IMR-90 (cell line): ENCODE measurements around the gene SLC24A3. TPM values are rescaled to one million over a fixed set of nuclear protein-coding genes. Genes with fewer than 3 reads are reported as not detected.

Experiments
- ATAC-seq: fragments of 200-7000 bp; cut with Tn5 transposase; 2 replicates; pipeline ENCODE4 v1.9.1; 2020; ENCODE audit warnings: low read depth, mild to moderate bottlenecking, moderate library complexity
- BruUV-seq: library from RNA; stranded (reverse); fragments of 400-500 nt; replicated peaks from 2 replicates; lab custom pipeline; 2021; lab: Mats Ljungman, UMichigan
- CTCF ChIA-PET: fragments of 300-600 bp; formaldehyde crosslinking; extraction: SDS; loops from one replicate; lab custom pipeline; 2021; ENCODE audit warnings: antibody characterized with exemption; lab: Yijun Ruan, JAX
- POLR2A ChIA-PET: fragments of 300-600 bp; sonication (Branson Sonifier 250); formaldehyde crosslinking; loops from one replicate; lab custom pipeline; 2022; ENCODE audit warnings: antibody characterized with exemption; ENCODE audit not compliant: unreplicated experiment; lab: Charles Lee
- DNase-seq: peaks from one replicate; pipeline ENCODE4 v3.0.0; 2013
- H2AFZ ChIP-seq: replicated peaks from 2 replicates; pipeline ENCODE3; 2013; ENCODE audit warnings: low read length, mild to moderate bottlenecking; ENCODE audit not compliant: poor library complexity
- H2AK5ac ChIP-seq: 2 replicates; pipeline ENCODE4 v1.6.1; 2013; ENCODE audit warnings: low read depth, low read length, inconsistent platforms
- H2AK9ac ChIP-seq: replicated peaks from 2 replicates; pipeline ENCODE3; 2013; ENCODE audit warnings: mild to moderate bottlenecking, low read depth, low read length, moderate library complexity; ENCODE audit not compliant: poor library complexity
- H2BK120ac ChIP-seq: 2 replicates; pipeline ENCODE4 v1.6.1; 2013; ENCODE audit warnings: low read depth, low read length, inconsistent platforms
- H2BK15ac ChIP-seq: 3 replicates; pipeline ENCODE4 v1.6.1; 2013; ENCODE audit warnings: low read depth, low read length, inconsistent platforms
- H2BK20ac ChIP-seq: 2 replicates; pipeline ENCODE4 v1.6.1; 2013; ENCODE audit warnings: low read depth, mild to moderate bottlenecking, inconsistent platforms, low read length, moderate library complexity
- H2BK5ac ChIP-seq: 2 replicates; pipeline ENCODE4 v1.6.1; 2013; ENCODE audit warnings: mild to moderate bottlenecking, low read depth, low read length, inconsistent platforms; ENCODE audit not compliant: poor library complexity, severe bottlenecking
- H3K14ac ChIP-seq: replicated peaks from 2 replicates; pipeline ENCODE4 v1.6.1; 2013; ENCODE audit warnings: low read depth, low read length, inconsistent platforms
- H3K18ac ChIP-seq: 2 replicates; pipeline ENCODE4 v1.6.1; 2013; ENCODE audit warnings: low read depth, low read length, control low read depth
- H3K23ac ChIP-seq: 2 replicates; pipeline ENCODE4 v1.6.1; 2013; ENCODE audit warnings: low read depth, low read length, inconsistent platforms
- H3K27ac ChIP-seq: 2 replicates; pipeline ENCODE4 v1.5.1; 2013; ENCODE audit warnings: mild to moderate bottlenecking, control low read depth, low read length; ENCODE audit not compliant: insufficient read depth
- H3K27me3 ChIP-seq: 2 replicates; pipeline ENCODE4 v1.6.1; 2013; ENCODE audit warnings: low read length; ENCODE audit not compliant: control insufficient read depth, insufficient read depth
- H3K36me3 ChIP-seq: 2 replicates; pipeline ENCODE4 v1.6.1; 2013; ENCODE audit warnings: low read length, mixed read lengths; ENCODE audit not compliant: control insufficient read depth, insufficient read depth
- H3K4ac ChIP-seq: 2 replicates; pipeline ENCODE4 v1.6.1; 2013; ENCODE audit warnings: low read depth, low read length, inconsistent platforms
- H3K4me1 ChIP-seq: 2 replicates; pipeline ENCODE4 v1.6.1; 2013; ENCODE audit warnings: low read length, mixed read lengths; ENCODE audit not compliant: control insufficient read depth, insufficient read depth
- H3K4me2 ChIP-seq: 2 replicates; pipeline ENCODE4 v1.6.1; 2013; ENCODE audit warnings: low read depth, mild to moderate bottlenecking, control low read depth, low read length, moderate library complexity
- H3K4me3 ChIP-seq: 2 replicates; pipeline ENCODE4 v1.5.1; 2013; ENCODE audit warnings: low read depth, mild to moderate bottlenecking, control low read depth, low read length, moderate library complexity; ENCODE audit not compliant: insufficient read depth
- H3K56ac ChIP-seq: 2 replicates; pipeline ENCODE4 v1.6.1; 2013; ENCODE audit warnings: low read length, inconsistent platforms; ENCODE audit not compliant: insufficient read depth; ENCODE audit errors: extremely low read depth
- H3K79me1 ChIP-seq, 2 experiments: 2 replicates each; pipeline ENCODE4 v1.6.1; 2013; ENCODE audit warnings: low read length in 2 of 2, inconsistent platforms in 1 of 2, low read depth in 1 of 2
- H3K9ac ChIP-seq: 2 replicates; pipeline ENCODE4 v1.6.1; 2013; ENCODE audit warnings: low read depth, low read length, control low read depth
- H3K9me1 ChIP-seq: 2 replicates; pipeline ENCODE4 v1.6.1; 2013; ENCODE audit warnings: low read length, inconsistent platforms; ENCODE audit not compliant: insufficient read depth
- H3K9me3 ChIP-seq: 2 replicates; pipeline ENCODE4 v1.6.1; 2013; ENCODE audit warnings: low read length; ENCODE audit not compliant: control insufficient read depth, insufficient read depth
- H4K20me1 ChIP-seq: 2 replicates; pipeline ENCODE4 v1.6.1; 2013; ENCODE audit warnings: low read length, inconsistent platforms; ENCODE audit not compliant: insufficient read depth
- H4K5ac ChIP-seq: 2 replicates; pipeline ENCODE4 v1.6.1; 2013; ENCODE audit warnings: mild to moderate bottlenecking, low read depth, low read length, control low read depth
- H4K8ac ChIP-seq, 2 experiments: 2 replicates each; pipeline ENCODE4 v1.6.1; 2013; ENCODE audit warnings: low read depth in 2 of 2, low read length in 2 of 2, control low read depth in 1 of 2, inconsistent platforms in 1 of 2
- H4K91ac ChIP-seq: 2 replicates; pipeline ENCODE4 v1.6.1; 2013; ENCODE audit warnings: low read depth, low read length, inconsistent platforms; ENCODE audit not compliant: insufficient read depth
- ELK1 ChIP-seq: fragments of 150-350 bp; IDR thresholded peaks from 2 replicates; pipeline ENCODE4 v1.6.1; 2016; ENCODE audit warnings: low read depth, mild to moderate bottlenecking, low read length, moderate library complexity, borderline replicate concordance
- dilution Hi-C: fragments of 300-500 bp; cut with HindIII; formaldehyde crosslinking; loops from one replicate; pipeline ENCODE4 v1.14.3; 2018; ENCODE audit warnings: low sequenced_read_pairs; ENCODE audit not compliant: unreplicated experiment
- in situ Hi-C: fragments of 300-500 bp; cut with MboI; formaldehyde crosslinking; loops from 3 replicates; pipeline ENCODE4 v1.14.3; 2019; ENCODE audit warnings: low sequenced_read_pairs, inconsistent platforms, mixed read lengths
- intact Hi-C: fragments of 100-400 bp; cut with micrococcal nuclease; formaldehyde crosslinking; loops from 2 replicates; pipeline ENCODE4 v1.10.0; 2022
- polyA plus RNA-seq, 3 experiments: library from polyadenylated mRNA; depleted of rRNA; stranded (reverse); fragments of >200 nt; gene quantifications; 2 replicates each; pipeline ENCODE4 v1.2.3, GENCODE V29; 2012; ENCODE audit warnings: low replicate concordance in 1 of 3
- total RNA-seq: library from RNA; depleted of rRNA; stranded (reverse); fragments of >200 nt; gene quantifications from 2 replicates; pipeline ENCODE4 v1.2.3, GENCODE V29; 2012

The SLC24A3 gene
- total and polyA plus RNA-seq, 2 of the 4 experiments (the other 2 are of a cell fraction), result not detected

GRCh38 chr20:19250346-19250745, 37.9 kb downstream of the SLC24A3 start:
- DNase-seq, result no peak
- Histone ChIP-seq H3K9me3 (peaks cover 3% of the 10 kb centered on the region; the same call in 1 of the 2 replicates), H2BK5ac (no peak overlapping the region), H3K4me1 (no peaks in the 10 kb centered on the region), H3K4me2 (no peak overlapping the region), H3K36me3 (no peaks in the 10 kb centered on the region), H2AFZ (no peak overlapping the region), H3K56ac (no peak overlapping the region), H2BK120ac (no peak overlapping the region), H3K9ac (no peak overlapping the region), H3K23ac (no peak overlapping the region), H3K4me3 (no peak overlapping the region), H2AK9ac (no peak overlapping the region), H2BK20ac (no peak overlapping the region), H4K5ac (no peak overlapping the region), H3K79me1 (no peaks in the 10 kb centered on the region), H2AK5ac (no peak overlapping the region), H3K27ac (no peak overlapping the region), H3K9me1 (no peaks in the 10 kb centered on the region), H4K20me1 (no peaks in the 10 kb centered on the region), H3K27me3 (no peaks in the 10 kb centered on the region), H4K8ac (no peak overlapping the region), H4K91ac (no peak overlapping the region), H3K4ac (no peak overlapping the region), H3K18ac (no peak overlapping the region), H2BK15ac (no peak overlapping the region), H3K14ac (no peak overlapping the region)
- no TSS peak for BruUV-seq
- dilution Hi-C loops, result no loop called here
- CTCF ChIA-PET, result no interaction called here
- POLR2A ChIA-PET, result no interaction called here
- intact Hi-C loops, result no loop called here
- TF ChIP-seq ELK1, result no peak
- in situ Hi-C loops, result no loop called here
- no peak for ATAC-seq
